NCI-H2171 (cell line): Measurements from ENCODE around the gene GLE1.

Source experiments
- DNase-seq: peaks from one replicate; lab custom pipeline; 2025; lab: John Stamatoyannopoulos, UW

Gene GLE1, protein sequence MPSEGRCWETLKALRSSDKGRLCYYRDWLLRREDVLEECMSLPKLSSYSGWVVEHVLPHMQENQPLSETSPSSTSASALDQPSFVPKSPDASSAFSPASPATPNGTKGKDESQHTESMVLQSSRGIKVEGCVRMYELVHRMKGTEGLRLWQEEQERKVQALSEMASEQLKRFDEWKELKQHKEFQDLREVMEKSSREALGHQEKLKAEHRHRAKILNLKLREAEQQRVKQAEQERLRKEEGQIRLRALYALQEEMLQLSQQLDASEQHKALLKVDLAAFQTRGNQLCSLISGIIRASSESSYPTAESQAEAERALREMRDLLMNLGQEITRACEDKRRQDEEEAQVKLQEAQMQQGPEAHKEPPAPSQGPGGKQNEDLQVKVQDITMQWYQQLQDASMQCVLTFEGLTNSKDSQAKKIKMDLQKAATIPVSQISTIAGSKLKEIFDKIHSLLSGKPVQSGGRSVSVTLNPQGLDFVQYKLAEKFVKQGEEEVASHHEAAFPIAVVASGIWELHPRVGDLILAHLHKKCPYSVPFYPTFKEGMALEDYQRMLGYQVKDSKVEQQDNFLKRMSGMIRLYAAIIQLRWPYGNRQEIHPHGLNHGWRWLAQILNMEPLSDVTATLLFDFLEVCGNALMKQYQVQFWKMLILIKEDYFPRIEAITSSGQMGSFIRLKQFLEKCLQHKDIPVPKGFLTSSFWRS

GRCh38 chr9:128504485-128505413 lies at the start of gene GLE1:
GLE1 (plus strand) TSS chr9:128504719; CDS start chr9:128504806, 87 bp downstream.
- peak; percentile 98 for DNase-seq

DNA sequence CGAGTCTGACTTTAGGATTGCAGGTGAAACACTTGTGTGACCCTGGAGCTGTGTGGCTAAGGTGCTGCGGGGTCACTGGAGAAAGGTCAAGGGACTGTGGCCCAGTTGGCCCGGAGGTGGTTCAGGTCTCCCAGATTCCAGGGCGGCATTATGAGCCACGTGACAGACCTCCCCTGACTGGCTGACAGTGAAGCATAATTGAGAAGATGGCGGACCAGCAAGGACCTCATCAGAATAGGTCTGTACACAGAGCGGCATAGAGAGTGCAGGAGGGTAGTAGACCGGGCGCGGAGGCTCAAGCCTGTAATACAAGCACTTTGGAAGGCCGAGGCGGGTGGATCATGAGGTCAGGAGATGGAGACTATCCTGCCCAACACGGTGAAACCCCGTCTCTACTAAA lies 49.5 kb upstream of the GLE1 start:
- DNase-seq, result no peak

- peak; percentile 100 for DNase-seq
These were observed 48.5 kb upstream of the GLE1 start, which contains the start of gene ODF2 for GRCh38 chr9:128455849-128456612. ODF2 (plus strand) TSS chr9:128456006; CDS start chr9:128456092, 86 bp downstream.

- peak; percentile 72 for DNase-seq
These were observed 47.9 kb upstream of the GLE1 start for GRCh38 chr9:128456613-128457061.

DNA sequence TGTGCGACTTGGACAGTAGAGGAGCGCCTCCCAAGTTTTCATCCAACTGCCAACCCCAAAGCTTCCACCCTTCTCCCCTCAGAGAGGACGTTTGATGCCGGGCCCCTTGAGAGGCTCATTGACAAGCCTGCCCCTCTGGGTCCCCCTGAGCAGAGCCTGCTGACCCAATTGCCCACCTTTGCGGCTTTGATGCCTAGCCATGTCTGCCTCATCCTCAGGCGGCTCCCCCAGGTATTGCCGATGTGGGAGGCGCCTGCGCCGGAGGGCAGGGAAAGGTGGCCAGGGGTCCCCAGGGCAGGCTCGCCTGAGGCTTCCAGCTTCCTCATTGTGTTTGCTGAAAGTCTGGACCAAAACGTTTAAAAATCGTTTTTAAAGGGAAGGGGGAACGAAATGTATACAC lies 47.3 kb upstream of the GLE1 start:
- no peak for DNase-seq

DNA sequence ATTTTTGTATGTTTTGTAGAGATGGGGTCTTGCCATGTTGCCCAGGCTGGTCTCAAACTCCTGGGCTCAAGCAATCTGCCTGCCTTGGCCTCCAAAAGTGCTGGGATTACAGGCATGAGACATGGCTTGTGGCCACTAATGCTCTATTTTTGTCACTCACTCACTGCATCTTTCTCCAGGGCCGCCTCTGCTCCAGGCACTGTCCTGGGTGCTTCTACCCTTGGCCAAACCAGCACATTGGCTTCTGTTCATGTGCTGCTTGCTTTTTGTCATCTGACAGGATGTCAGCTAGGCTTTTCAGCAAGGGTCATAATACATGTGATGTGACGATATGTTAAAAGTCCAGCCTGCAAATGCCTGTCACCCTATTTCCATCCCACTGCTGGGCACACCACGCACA lies 45.5 kb upstream of the GLE1 start:
- no peak for DNase-seq

DNA sequence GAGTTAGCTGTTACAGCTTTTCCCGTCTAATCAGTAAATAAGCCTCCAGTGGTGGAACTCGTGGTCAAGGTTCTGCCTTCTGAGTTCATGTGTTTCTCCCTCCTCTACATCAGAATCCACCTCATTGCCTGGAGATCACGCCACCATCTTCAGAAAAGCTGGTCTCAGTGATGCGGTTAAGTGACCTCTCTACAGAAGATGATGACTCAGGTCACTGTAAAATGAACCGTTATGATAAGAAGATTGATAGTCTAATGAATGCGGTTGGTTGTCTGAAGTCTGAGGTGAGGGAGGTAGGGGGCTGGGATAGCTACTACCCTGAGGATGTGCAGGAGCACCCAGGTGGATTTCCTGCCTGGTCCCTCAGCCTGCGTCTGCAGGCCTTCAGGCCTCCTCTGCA lies 35.4 kb upstream of the GLE1 start:
- DNase-seq, result no peak

DNA sequence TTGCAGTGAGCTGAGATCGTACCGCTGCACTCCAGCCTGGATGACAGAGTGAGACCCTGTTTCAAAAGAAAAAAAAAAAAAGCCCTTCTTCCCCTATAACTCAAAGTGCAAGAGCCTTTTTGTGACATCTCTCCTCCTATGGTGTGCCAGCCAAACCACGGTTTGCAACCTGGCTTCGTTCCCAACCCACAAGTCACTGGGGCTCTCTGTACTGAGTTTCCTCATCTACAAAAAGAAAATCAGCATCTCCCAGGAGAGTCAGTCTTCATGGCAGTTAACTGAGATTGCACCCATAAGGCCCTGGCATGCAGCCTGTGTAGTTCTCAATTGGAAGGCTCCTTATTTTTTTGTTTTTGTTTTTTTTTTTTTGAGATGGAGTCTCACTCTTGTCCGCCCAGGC lies 34.0 kb upstream of the GLE1 start:
- DNase-seq, result no peak

DNA sequence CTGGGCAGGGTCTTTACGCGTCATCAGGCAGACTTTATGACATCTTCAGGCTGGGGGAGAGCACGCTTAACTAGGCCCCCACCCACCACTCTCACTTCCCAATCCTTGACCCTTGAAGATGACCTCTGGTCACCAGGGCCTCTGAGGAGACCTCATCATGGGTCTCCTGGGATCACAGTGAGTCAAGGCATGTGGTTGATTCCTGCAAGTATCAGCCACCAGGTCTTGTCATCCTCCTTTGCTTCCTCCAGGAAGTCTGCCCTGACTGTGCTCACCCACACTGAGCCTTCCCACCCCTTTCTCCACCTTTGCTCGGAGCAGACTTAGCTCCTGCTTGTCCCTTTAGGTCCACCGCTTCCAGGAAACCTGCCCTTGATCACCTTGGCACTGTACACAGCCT lies 31.4 kb upstream of the GLE1 start:
- DNase-seq, result no peak

DNA sequence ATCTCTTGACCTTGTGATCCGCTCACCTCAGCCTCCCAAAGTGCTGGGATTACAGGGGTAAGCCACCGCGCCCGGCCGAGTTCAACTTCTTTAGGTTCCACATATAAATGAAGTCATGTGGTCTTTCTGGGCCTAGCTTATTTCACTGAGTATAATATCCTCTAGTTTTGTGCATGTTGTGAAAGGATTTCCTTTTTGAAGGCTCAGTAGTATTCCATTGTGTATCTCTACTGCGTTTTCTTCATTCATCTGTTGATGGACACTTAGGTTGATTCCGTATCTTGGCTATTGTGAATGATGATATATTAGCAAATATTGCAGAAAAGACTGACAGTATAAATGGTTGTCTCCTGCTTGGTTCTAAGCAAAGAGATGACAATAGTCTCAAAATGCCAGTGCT lies 28.7 kb upstream of the GLE1 start:
- no peak for DNase-seq

DNA sequence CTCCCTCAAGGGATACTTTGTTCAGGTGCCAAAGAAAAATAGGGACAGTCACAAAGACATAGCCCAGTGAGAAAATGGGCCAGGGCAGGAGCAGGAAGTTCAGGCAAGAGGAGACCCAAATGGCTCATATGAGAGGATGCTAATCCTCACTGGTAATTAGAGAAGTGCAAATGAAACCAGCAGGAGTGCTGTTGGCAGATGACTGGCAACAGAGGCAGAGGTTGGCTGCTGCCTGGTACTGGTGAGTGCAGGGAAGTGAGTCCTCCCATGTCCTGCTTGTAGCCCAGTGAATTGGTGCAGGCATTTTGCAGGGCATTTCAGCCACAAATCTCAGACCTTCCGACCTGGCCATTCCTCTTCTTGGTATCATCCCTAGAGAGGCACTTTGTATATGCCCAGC lies 25.3 kb upstream of the GLE1 start:
- no peak for DNase-seq

GRCh38 chr9:128481561-128481960 lies 23.0 kb upstream of the GLE1 start:
- DNase-seq, result no peak

- no peak for DNase-seq
These were observed 22.3 kb upstream of the GLE1 start for GRCh38 chr9:128482186-128482585.

GRCh38 chr9:128484686-128485413 lies 19.7 kb upstream of the GLE1 start:
- DNase-seq, result no peak

- no peak for DNase-seq
These were observed 19.1 kb upstream of the GLE1 start for GRCh38 chr9:128485414-128485855.

- DNase-seq, result no peak
These were observed 18.3 kb upstream of the GLE1 start for GRCh38 chr9:128486201-128486600.

DNA sequence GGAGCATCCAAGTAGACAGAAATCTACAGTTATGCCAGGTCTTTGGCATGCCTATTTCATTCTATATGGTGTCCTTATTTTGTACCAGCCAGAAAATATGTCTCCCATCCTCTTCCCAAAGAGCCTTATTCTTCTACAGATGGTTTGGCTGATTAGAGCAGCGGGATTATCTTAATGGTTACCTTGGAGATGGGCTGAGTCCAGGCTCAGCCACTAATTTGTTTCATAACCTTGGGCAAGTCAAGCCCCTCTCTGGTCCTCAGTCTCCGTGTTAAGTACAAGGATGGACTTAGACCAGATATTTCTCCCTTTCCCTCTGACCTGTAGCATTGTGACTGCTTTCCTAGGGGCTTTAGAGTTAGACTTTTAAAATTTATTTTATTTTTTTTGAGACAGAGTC lies 11.1 kb upstream of the GLE1 start:
- DNase-seq, result no peak

DNA sequence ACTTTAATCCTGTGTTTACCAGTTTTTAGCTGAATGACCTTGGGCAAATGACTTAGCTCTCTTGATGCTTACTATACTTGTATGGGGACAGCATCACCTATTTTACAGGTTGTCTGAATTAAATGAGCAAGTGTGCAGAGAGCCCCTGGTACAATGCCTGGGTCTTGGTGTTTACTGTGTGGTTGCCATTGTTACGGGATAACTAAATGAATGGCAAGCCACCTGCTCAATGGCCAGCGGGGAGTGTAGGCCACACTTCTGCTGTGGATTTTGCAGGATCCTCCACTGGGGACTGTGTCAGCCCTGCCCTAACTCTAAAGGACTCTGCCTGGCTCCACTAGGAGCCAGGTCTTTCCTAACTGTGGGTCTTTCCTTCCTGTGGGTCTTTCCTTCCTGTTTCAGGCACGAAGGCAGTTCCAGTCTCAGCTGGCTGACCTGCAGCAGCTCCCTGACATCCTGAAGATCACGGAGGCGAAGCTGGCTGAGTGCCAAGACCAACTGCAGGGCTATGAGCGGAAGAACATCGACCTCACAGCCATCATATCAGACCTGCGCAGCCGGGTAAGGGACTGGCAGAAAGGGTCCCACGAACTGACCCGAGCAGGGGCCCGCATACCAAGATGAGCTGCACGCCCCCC lies 10.3 kb upstream of the GLE1 start:
- peak; percentile 38 for DNase-seq

- DNase-seq, result no peak
These were observed 9.8 kb upstream of the GLE1 start for GRCh38 chr9:128494746-128495129.

DNA sequence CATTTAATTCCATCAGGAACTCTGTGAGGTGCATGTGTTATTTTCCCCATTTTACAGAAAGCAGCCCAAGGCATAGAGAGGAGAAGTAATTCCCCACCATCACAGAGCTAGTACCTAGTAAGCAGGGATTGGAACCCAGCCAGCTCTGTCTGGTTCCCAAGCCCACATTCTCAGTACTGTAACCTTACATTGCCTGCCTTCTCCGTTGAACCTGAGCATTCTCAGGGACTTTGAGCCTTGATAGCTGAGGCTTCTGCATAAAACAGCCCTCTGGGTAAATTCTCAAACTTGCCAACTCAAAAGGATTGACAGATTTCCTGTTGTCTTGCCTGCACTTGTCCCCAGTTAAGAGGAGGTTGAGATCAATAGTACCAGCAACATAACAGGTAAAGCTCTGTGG lies 9.2 kb upstream of the GLE1 start:
- no peak for DNase-seq
